Heart right ventricle (tissue), 16 donors: ENCODE data around the gene GKN1. TPM values are rescaled to one million over a fixed set of nuclear protein-coding genes. Genes with fewer than 3 reads are reported as not detected.

ENCODE experiments used
- ATAC-seq, 8 donors: fragments of 200-7000 bp; cut with Tn5 transposase; one replicate each; pipeline ENCODE4 v1.9.1; 2020; ENCODE audit warnings: mild to moderate bottlenecking in 8 of 8, moderate library complexity in 8 of 8, moderate number of reproducible peaks in 1 of 8
- DNase-seq, 2 donors: peaks; one replicate each; pipeline ENCODE4 v3.0.0-alpha.2; 2020
- H3K27ac ChIP-seq, 10 donors: fragments of 200-600 bp; sonication (generic) in 2 of 10; one replicate each; pipeline versions ENCODE4 v1.5.0 to v1.8.0; 2020 to 2022; ENCODE audit warnings: mild to moderate bottlenecking in 3 of 10
- H3K27me3 ChIP-seq, 7 donors: fragments of 200-600 bp; one replicate each; pipeline ENCODE4 v1.8.0; 2021 to 2022; ENCODE audit warnings: mild to moderate bottlenecking in 2 of 7
- H3K36me3 ChIP-seq, 9 donors: fragments of 200-600 bp; sonication (generic) in 1 of 9; one replicate each; pipeline versions ENCODE4 v1.5.0 to v1.8.0; 2020 to 2022; ENCODE audit warnings: mild to moderate bottlenecking in 2 of 9
- H3K4me1 ChIP-seq, 9 donors: fragments of 200-600 bp; sonication (generic) in 1 of 9; one replicate each; pipeline versions ENCODE4 v1.5.0 to v1.8.0; 2020 to 2022; ENCODE audit warnings: mild to moderate bottlenecking in 4 of 9
- H3K4me3 ChIP-seq, 10 donors: fragments of 200-600 bp; sonication (generic) in 2 of 10; one replicate each; pipeline versions ENCODE4 v1.5.0 to v1.8.0; 2020 to 2022; ENCODE audit warnings: mild to moderate bottlenecking in 7 of 10, moderate library complexity in 2 of 10
- H3K9me3 ChIP-seq, 11 donors: fragments of 200-600 bp in 10 of 11; sonication (generic) in 2 of 11; one replicate each; pipeline versions ENCODE4 v1.5.0 to v1.8.0; 2013 to 2022; ENCODE audit warnings: mild to moderate bottlenecking in 2 of 11, control low read depth in 1 of 11, moderate library complexity in 1 of 11
- CTCF ChIP-seq, 9 donors: fragments of 200-600 bp; sonication (generic) in 2 of 9; IDR thresholded peaks; one replicate each; pipeline versions ENCODE4 v1.5.0 to v1.8.0; 2021 to 2022; ENCODE audit warnings: antibody characterized with exemption in 9 of 9, mild to moderate bottlenecking in 5 of 9, moderate library complexity in 1 of 9
- WGBS, 2 donors: extraction: QIAGEN DNeasy Blood & Tissue Kit; methylation state at CpG; one replicate each; pipeline ENCODE4 v1.1.7; 2013; ENCODE audit warnings: inconsistent platforms in 1 of 2; 5-methylcytosine and 5-hydroxymethylcytosine counted together
- intact Hi-C, 10 donors: fragments of 100-400 bp; cut with DNase I; formaldehyde crosslinking; loops; one replicate each; pipeline versions ENCODE4 v1.11.1 to v1.14.2; 2022
- polyA plus RNA-seq, 2 donors: library from polyadenylated mRNA; stranded (reverse); fragments of 200-250 nt; gene quantifications; one replicate each; pipeline ENCODE4 v1.2.3, GENCODE V29; 2013
- total RNA-seq, 10 donors: library from RNA; stranded (reverse); fragmentation: NEBNext Ultra II Directional in 3 of 10; extraction: Animal tissue kit (Norgen Biotek cat#: 25700) in 3 of 10; gene quantifications; one replicate each; pipeline versions ENCODE4 v1.2.1 to v1.2.4, GENCODE V29; 2021 to 2023
- donor health status: Arrhythmogenic right ventricular cardiomyopathy.
- donor health status: ischemic (EF 13 %, LVEDD 7.1; RV severe dilation, severe dysfunction).
- donor health status: healthy with polysubstance abuse.
- donor health status: DM: no; HTN: yes; CAD: no.
- donor health status: DM: no; HTN: no; CAD: no.
- donor health status: ischemic (EF 25% LVEDD 6.9; RV normal size, moderate dysfunction).
- donor health status: ischemic (EF 25% LVEDD 5.7; RV mildly dilated, moderate dysfunction).
- donor health status: healthy.
- donor health status: DM: yes; HTN: yes; CAD: no.
- donor health status: Ischemic cardiomyopathy.
- donor health status: ischemic (EF 35%, LVEDD 5.7; RV mildly dilated, moderate dysfunction).
- donor health status: nonischemic (EF 11% LVEDD 7.7; RV severe dilation, severe dysfunction).
- donor health status: DM: yes; HTN: yes; CAD: no.
- donor health status: PGD.
- donor health status: ischemic (EF 29% LVEDD 5.4; RV normal size, mild dysfunction).
- donor health status: nonischemic (EF 23%, LVEDD 6.1; RV moderate dilation, normal function).

GKN1 gene
- total and polyA plus RNA-seq, 12 donors = 0.19 TPM; not detected in 11

- TF ChIP-seq CTCF (IDR thresholded peaks at IDR 0.05) = no peak
- H3K4me1 ChIP-seq = peaks cover 0 to 6% (median 0%) of the 10 kb centered on the region in 9 donors
- ATAC-seq (no peak), DNase-seq (no peak)
- intact Hi-C loops = no loop called here
- no peak overlapping the region for H3K4me3 ChIP-seq
- no peaks in the 10 kb centered on the region for H3K36me3 ChIP-seq
- peaks cover 0 to 22% (median 6%) of the 10 kb centered on the region in 11 donors for H3K9me3 ChIP-seq
- H3K27ac ChIP-seq = no peak overlapping the region
- H3K27me3 ChIP-seq = peaks cover 0 to 5% (median 0%) of the 10 kb centered on the region in 7 donors
These were observed 27.4 kb downstream of the GKN1 start for GRCh38 chr2:69001879-69002278.

GRCh38 chr2:69003731-69004130, 29.3 kb downstream of the GKN1 start:
- WGBS, 2 donors = 86 to 90% methylated on average over 2 of the region's 2 CpGs
- peaks cover 0 to 22% (median 6%) of the 10 kb centered on the region in 11 donors for H3K9me3 ChIP-seq
- DNase-seq (no peak), ATAC-seq (no peak)
- H3K4me3 ChIP-seq = no peak overlapping the region
- H3K27me3 ChIP-seq = peaks cover 0 to 5% (median 0%) of the 10 kb centered on the region in 7 donors
- no peaks in the 10 kb centered on the region for H3K36me3 ChIP-seq
- no peak for TF ChIP-seq CTCF (IDR thresholded peaks at IDR 0.05)
- no peak overlapping the region for H3K27ac ChIP-seq
- intact Hi-C loops = no loop called here
- H3K4me1 ChIP-seq = peaks cover 0 to 13% (median 0%) of the 10 kb centered on the region in 9 donors

- Histone ChIP-seq H3K27me3 (peaks cover 0 to 7% (median 0%) of the 10 kb centered on the region in 7 donors), H3K27ac (no peak overlapping the region), H3K36me3 (no peaks in the 10 kb centered on the region), H3K4me3 (no peak overlapping the region), H3K9me3 (peaks cover 0 to 5% (median under 1%) of the 10 kb centered on the region in 11 donors), H3K4me1 (peaks cover 0 to 13% (median 0%) of the 10 kb centered on the region in 9 donors)
- ATAC-seq = peak in 3 of 8 donors; percentile 51 to 62 (median 55)
- DNase-seq = no peak
- intact Hi-C loops = no loop called here
- TF ChIP-seq CTCF (IDR thresholded peaks at IDR 0.05) = no peak
These were observed 32.7 kb downstream of the GKN1 start for GRCh38 chr2:69007169-69007568.

GRCh38 chr2:69007603-69008002, 33.2 kb downstream of the GKN1 start:
- DNase-seq (no peak), ATAC-seq (no peak)
- no peak overlapping the region for H3K4me3 ChIP-seq
- no peak overlapping the region for H3K27ac ChIP-seq
- H3K27me3 ChIP-seq = peaks cover 0 to 12% (median 0%) of the 10 kb centered on the region in 7 donors
- no peaks in the 10 kb centered on the region for H3K36me3 ChIP-seq
- intact Hi-C loops = no loop called here
- peaks cover 0 to 1% (median 0%) of the 10 kb centered on the region in 11 donors for H3K9me3 ChIP-seq
- H3K4me1 ChIP-seq = peaks cover 0 to 13% (median 0%) of the 10 kb centered on the region in 9 donors
- no peak for TF ChIP-seq CTCF (IDR thresholded peaks at IDR 0.05)
